ENCODE data around the gene DAPK1.

The DAPK1 gene

DNA sequence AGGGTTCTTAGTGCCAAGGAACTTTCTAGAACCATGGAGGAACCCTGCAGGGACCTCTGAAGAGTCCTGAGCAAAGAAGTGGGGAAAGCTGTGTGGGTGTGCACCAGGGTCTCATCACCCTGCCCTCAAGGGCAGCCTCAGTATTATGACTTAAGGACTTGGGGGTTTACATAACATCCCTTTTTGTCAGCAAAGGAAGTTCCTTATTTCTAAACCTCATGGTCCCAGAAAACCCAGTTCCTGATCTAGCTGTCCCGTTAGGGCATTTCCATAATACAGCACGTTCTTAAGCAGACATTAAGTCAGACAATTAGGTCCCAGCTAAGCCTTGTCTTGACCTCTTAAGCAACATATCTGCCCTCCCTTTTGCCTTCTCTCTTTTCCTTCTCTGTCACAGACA lies 57.3 kb downstream of the DAPK1 start:
- ATAC-seq (ENCODE audit: insufficient read depth, low read depth) (no peak), DNase-seq (no peak)
- no peak overlapping the region for H3K9ac ChIP-seq (ENCODE audit: low read depth, low read length)
- H3K4me3 ChIP-seq (ENCODE audit: low read depth in 1 of 2, low read length in 2 of 2): no peak overlapping the region
- H3K79me2 ChIP-seq (ENCODE audit: insufficient read depth, low read length): no peaks in the 10 kb centered on the region
- H2AFZ ChIP-seq (ENCODE audit: low read depth, low read length): no peak overlapping the region
- no peaks in the 10 kb centered on the region for H3K27me3 ChIP-seq (ENCODE audit: insufficient read depth, low read length, poor library complexity)
- H3K4me2 ChIP-seq (ENCODE audit: insufficient read depth, low read length): no peak overlapping the region
- H3K27ac ChIP-seq (ENCODE audit: low read length): no peak overlapping the region
- H3K36me3 ChIP-seq (ENCODE audit: insufficient read depth, low read length): no peaks in the 10 kb centered on the region
- no peaks in the 10 kb centered on the region for H4K20me1 ChIP-seq (ENCODE audit: insufficient read depth, low read length)
- no peaks in the 10 kb centered on the region for H3K9me3 ChIP-seq (ENCODE audit: insufficient read depth, low read length, severe bottlenecking)
- H3K4me1 ChIP-seq (ENCODE audit: insufficient read depth, low read length): no peaks in the 10 kb centered on the region
- TF ChIP-seq, protein P1, sequence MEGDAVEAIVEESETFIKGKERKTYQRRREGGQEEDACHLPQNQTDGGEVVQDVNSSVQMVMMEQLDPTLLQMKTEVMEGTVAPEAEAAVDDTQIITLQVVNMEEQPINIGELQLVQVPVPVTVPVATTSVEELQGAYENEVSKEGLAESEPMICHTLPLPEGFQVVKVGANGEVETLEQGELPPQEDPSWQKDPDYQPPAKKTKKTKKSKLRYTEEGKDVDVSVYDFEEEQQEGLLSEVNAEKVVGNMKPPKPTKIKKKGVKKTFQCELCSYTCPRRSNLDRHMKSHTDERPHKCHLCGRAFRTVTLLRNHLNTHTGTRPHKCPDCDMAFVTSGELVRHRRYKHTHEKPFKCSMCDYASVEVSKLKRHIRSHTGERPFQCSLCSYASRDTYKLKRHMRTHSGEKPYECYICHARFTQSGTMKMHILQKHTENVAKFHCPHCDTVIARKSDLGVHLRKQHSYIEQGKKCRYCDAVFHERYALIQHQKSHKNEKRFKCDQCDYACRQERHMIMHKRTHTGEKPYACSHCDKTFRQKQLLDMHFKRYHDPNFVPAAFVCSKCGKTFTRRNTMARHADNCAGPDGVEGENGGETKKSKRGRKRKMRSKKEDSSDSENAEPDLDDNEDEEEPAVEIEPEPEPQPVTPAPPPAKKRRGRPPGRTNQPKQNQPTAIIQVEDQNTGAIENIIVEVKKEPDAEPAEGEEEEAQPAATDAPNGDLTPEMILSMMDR (IDR thresholded peaks at IDR 0.05; ENCODE audit: borderline replicate concordance, extremely low read depth, low read length, poor library complexity, severe bottlenecking): no peak
- TF ChIP-seq EZH2 (IDR thresholded peaks at IDR 0.05; ENCODE audit: borderline replicate concordance, low read depth, low read length, severe bottlenecking): no peak

DNA sequence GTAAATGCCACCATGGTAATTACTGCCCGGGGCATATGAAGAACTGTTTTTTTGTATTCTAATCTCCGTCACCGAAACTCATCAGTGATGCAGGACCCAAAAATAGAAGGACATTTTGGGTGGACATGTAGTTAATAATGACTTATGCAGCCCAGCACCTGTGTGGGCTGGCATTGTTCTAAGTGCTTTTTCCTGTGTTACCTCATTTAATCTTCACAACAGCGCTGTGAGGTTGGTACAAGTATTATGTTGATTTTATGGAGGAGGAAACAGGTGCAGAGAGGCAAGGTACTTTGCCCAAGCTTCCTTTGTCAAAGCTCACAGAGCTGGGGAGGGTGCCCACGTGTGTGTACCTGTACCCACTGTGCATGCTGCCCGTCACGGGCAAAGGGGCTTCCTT lies 58.4 kb downstream of the DAPK1 start:
- Histone ChIP-seq H3K4me2 (ENCODE audit: insufficient read depth, low read length) (no peak overlapping the region), H2AFZ (ENCODE audit: low read depth, low read length) (no peak overlapping the region), H3K4me1 (ENCODE audit: insufficient read depth, low read length) (no peaks in the 10 kb centered on the region), H3K9ac (ENCODE audit: low read depth, low read length) (no peak overlapping the region), H3K27me3 (ENCODE audit: insufficient read depth, low read length, poor library complexity) (no peaks in the 10 kb centered on the region), H3K27ac (ENCODE audit: low read length) (no peak overlapping the region), H3K9me3 (ENCODE audit: insufficient read depth, low read length, severe bottlenecking) (no peaks in the 10 kb centered on the region), H3K4me3 (ENCODE audit: low read depth in 1 of 2, low read length in 2 of 2) (no peak overlapping the region), H3K79me2 (ENCODE audit: insufficient read depth, low read length) (no peaks in the 10 kb centered on the region), H3K36me3 (ENCODE audit: insufficient read depth, low read length) (no peaks in the 10 kb centered on the region), H4K20me1 (ENCODE audit: insufficient read depth, low read length) (no peaks in the 10 kb centered on the region)
- no peak for ATAC-seq (ENCODE audit: insufficient read depth, low read depth)
- no peak for DNase-seq
- TF ChIP-seq, protein P1 (IDR thresholded peaks at IDR 0.05; ENCODE audit: borderline replicate concordance, extremely low read depth, low read length, poor library complexity, severe bottlenecking): no peak
- no peak for TF ChIP-seq EZH2 (IDR thresholded peaks at IDR 0.05; ENCODE audit: borderline replicate concordance, low read depth, low read length, severe bottlenecking)

DNA sequence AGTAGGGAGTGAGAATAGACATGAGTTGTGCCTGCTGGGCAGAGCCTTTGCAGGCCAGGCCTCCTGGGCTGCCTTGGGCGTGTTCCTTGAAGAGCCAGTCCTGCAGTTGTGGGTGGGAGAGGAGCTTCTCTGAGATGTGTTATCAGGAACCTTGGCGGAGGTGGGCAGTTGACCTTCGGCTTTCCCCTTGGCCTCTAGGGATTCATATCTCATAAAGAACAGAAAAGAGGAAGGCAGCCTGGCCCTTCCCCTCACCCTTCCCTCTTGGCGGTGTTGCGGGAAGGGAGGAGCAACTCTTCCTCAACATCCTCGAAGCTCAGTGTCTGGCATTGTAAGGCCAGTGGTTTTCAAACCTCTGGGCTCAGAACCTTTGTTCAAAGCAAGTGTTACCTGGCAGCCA lies 59.2 kb downstream of the DAPK1 start:
- H4K20me1 ChIP-seq (ENCODE audit: insufficient read depth, low read length): no peaks in the 10 kb centered on the region
- no peak overlapping the region for H2AFZ ChIP-seq (ENCODE audit: low read depth, low read length)
- DNase-seq (no peak), ATAC-seq (ENCODE audit: insufficient read depth, low read depth) (no peak)
- no peaks in the 10 kb centered on the region for H3K4me1 ChIP-seq (ENCODE audit: insufficient read depth, low read length)
- H3K4me2 ChIP-seq (ENCODE audit: insufficient read depth, low read length): no peak overlapping the region
- H3K27me3 ChIP-seq (ENCODE audit: insufficient read depth, low read length, poor library complexity): no peaks in the 10 kb centered on the region
- H3K36me3 ChIP-seq (ENCODE audit: insufficient read depth, low read length): no peaks in the 10 kb centered on the region
- no peaks in the 10 kb centered on the region for H3K79me2 ChIP-seq (ENCODE audit: insufficient read depth, low read length)
- TF ChIP-seq, protein P1 (IDR thresholded peaks at IDR 0.05; ENCODE audit: borderline replicate concordance, extremely low read depth, low read length, poor library complexity, severe bottlenecking): no peak
- TF ChIP-seq EZH2 (IDR thresholded peaks at IDR 0.05; ENCODE audit: borderline replicate concordance, low read depth, low read length, severe bottlenecking): no peak
- no peak overlapping the region for H3K4me3 ChIP-seq (ENCODE audit: low read depth in 1 of 2, low read length in 2 of 2)
- no peak overlapping the region for H3K9ac ChIP-seq (ENCODE audit: low read depth, low read length)
- no peak overlapping the region for H3K27ac ChIP-seq (ENCODE audit: low read length)
- H3K9me3 ChIP-seq (ENCODE audit: insufficient read depth, low read length, severe bottlenecking): no peaks in the 10 kb centered on the region

DNA sequence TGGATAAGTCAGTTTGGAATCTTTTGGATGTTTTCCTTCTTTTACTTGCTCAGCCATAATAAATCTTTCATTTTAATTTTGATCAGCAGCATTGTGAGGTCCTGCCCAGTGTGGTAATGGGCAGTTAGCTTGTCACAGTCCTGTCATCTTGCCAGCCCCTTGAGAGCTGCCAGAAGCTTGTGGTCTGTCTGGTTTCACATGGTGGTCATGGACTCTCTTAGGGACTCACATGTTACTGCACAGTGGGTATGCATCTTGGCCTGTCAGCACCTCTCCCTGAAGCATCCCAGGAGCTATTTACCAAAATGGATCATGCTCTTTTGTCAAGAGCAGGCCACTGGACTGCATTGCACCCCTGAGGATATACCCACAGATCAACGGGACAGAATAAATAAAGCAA lies 60.3 kb downstream of the DAPK1 start:
- ATAC-seq (ENCODE audit: insufficient read depth, low read depth): no peak
- no peaks in the 10 kb centered on the region for H3K4me1 ChIP-seq (ENCODE audit: insufficient read depth, low read length)

More for the DNA sequence above, 60.3 kb downstream of the DAPK1 start:
- Histone ChIP-seq H2AFZ (ENCODE audit: low read depth, low read length) (no peak overlapping the region), H4K20me1 (ENCODE audit: insufficient read depth, low read length) (no peaks in the 10 kb centered on the region), H3K27me3 (ENCODE audit: insufficient read depth, low read length, poor library complexity) (no peaks in the 10 kb centered on the region), H3K4me3 (ENCODE audit: low read depth in 1 of 2, low read length in 2 of 2) (no peak overlapping the region), H3K9ac (ENCODE audit: low read depth, low read length) (no peak overlapping the region), H3K27ac (ENCODE audit: low read length) (no peak overlapping the region), H3K4me2 (ENCODE audit: insufficient read depth, low read length) (no peak overlapping the region), H3K79me2 (ENCODE audit: insufficient read depth, low read length) (no peaks in the 10 kb centered on the region), H3K9me3 (ENCODE audit: insufficient read depth, low read length, severe bottlenecking) (no peaks in the 10 kb centered on the region), H3K36me3 (ENCODE audit: insufficient read depth, low read length) (no peaks in the 10 kb centered on the region)
- DNase-seq: no peak
- no peak for TF ChIP-seq EZH2 (IDR thresholded peaks at IDR 0.05; ENCODE audit: borderline replicate concordance, low read depth, low read length, severe bottlenecking)
- TF ChIP-seq, protein P1 (IDR thresholded peaks at IDR 0.05; ENCODE audit: borderline replicate concordance, extremely low read depth, low read length, poor library complexity, severe bottlenecking): no peak

Data from DND-41 (cell line).